Neural cell (in vitro differentiated cells): ENCODE results near the gene TNS1. TPM values are rescaled to one million over a fixed set of nuclear protein-coding genes. Genes with fewer than 3 reads are reported as not detected.

ENCODE experiments used
- polyA plus RNA-seq: library from polyadenylated mRNA; depleted of rRNA; stranded (reverse); fragments of >200 nt; gene quantifications from 2 replicates; pipeline ENCODE4 v1.2.3, GENCODE V29; 2014
- small RNA-seq, 3 experiments: library from RNA; depleted of rRNA; stranded (forward); fragments of <200 nt; gene quantifications; one replicate each; pipeline ENCODE3, GENCODE V24; 2012

The TNS1 gene
- polyA plus RNA-seq, 1 donor from 2014 or later, result 1.5 TPM

Small RNA genes lying within 50 kb of the gene (small RNA-seq; reads per million reads assigned to genes)
- gene MIR6809, result 0 to 0.03 (median 0) reads per million in 3 experiments

Other genes starting within 250 kb of the TNS1 start
- gene RUFY4, start 66.3 kb upstream of the TNS1 start, polyA plus RNA-seq, result not detected in 2 replicates
- gene CXCR2, start 123.0 kb upstream of the TNS1 start, polyA plus RNA-seq, result not detected in 2 replicates
- gene CXCR1, start 164.0 kb upstream of the TNS1 start, polyA plus RNA-seq, result not detected in 2 replicates
- gene ARPC2, start 214.2 kb upstream of the TNS1 start, polyA plus RNA-seq, result 144 and 167 TPM in 2 replicates